Left cardiac atrium (tissue), 4 donors: ENCODE measurements around the gene SPTB. TPM values are rescaled to one million over a fixed set of nuclear protein-coding genes. Genes with fewer than 3 reads are reported as not detected.
"Not testable (repeated sequence)": the region's sequence is repeated elsewhere in the genome, so short reads cannot be mapped to it uniquely, and the experiment has no call there.

Source experiments
- ATAC-seq, 2 donors: fragments of 200-7000 bp; cut with Tn5 transposase; one replicate each; pipeline ENCODE4 v1.9.1; 2020; ENCODE audit warnings: mild to moderate bottlenecking in 2 of 2, moderate library complexity in 2 of 2
- DNase-seq: peaks from one replicate; pipeline ENCODE4 v3.0.0-alpha.2; 2020
- intact Hi-C, 2 donors: fragments of 100-400 bp; cut with DNase I; formaldehyde crosslinking; loops; one replicate each; pipeline versions ENCODE4 v1.14.1 to v1.15.1; 2022 to 2023
- total RNA-seq, 2 donors: library from RNA; stranded (reverse); fragmentation: NEBNext Ultra II Directional; extraction: Animal tissue kit (Norgen Biotek cat#: 25700); gene quantifications; one replicate each; pipeline ENCODE4 v1.2.1, GENCODE V29; 2021
- donor health status: DM: no; HTN: yes; CAD: no.
- donor health status: DM: no; HTN: yes; CAD: no; lungs with severe emphysema.
- donor health status: DM: yes; HTN: yes; CAD: no.
- donor health status: Dilated cardiomyopathy.

The SPTB gene
- total RNA-seq, 2 donors from 2014 or later, result 58.2 to 63.6 TPM

GRCh38 chr14:64805646-64806045, 74.1 kb downstream of the SPTB start:
- ATAC-seq, DNase-seq, intact Hi-C loops: not testable (repeated sequence)

- no peak for ATAC-seq
- no peak for DNase-seq
- intact Hi-C loops, result loop anchor here in 1 of 2 donors (5.0 kb wide), 1 partner anchor 87 kb away; no protein-coding TSS in a partner anchor
These were observed 74.9 kb downstream of the SPTB start for GRCh38 chr14:64804754-64805260.

- DNase-seq (no peak), ATAC-seq (no peak)
- intact Hi-C loops, result loop anchor here in 1 of 2 donors (5.0 kb wide), 1 partner anchor 91 kb away; no protein-coding TSS in a partner anchor
These were observed 77.9 kb downstream of the SPTB start for GRCh38 chr14:64801800-64802199.

- intact Hi-C loops, result loop anchor here in 1 of 2 donors (5.0 kb wide), 1 partner anchor 91 kb away; no protein-coding TSS in a partner anchor
- no peak for ATAC-seq
- DNase-seq, result no peak
These were observed 78.7 kb downstream of the SPTB start for GRCh38 chr14:64801046-64801445.

- peak; percentile 53 to 66 for ATAC-seq
- no peak for DNase-seq
- intact Hi-C loops, result loop anchor here in 1 of 2 donors (5.0 kb wide), 1 partner anchor 92 kb away; no protein-coding TSS in a partner anchor
These were observed 79.7 kb downstream of the SPTB start for GRCh38 chr14:64800000-64800399.

- intact Hi-C loops, result no loop called here
- no peak for ATAC-seq
- no peak for DNase-seq
These were observed 80.2 kb downstream of the SPTB start for GRCh38 chr14:64799555-64799954.

GRCh38 chr14:64796369-64796768, 83.3 kb downstream of the SPTB start:
- no peak for ATAC-seq
- no peak for DNase-seq
- intact Hi-C loops, result no loop called here

- DNase-seq (no peak), ATAC-seq (no peak)
- intact Hi-C loops, result no loop called here
These were observed 83.8 kb downstream of the SPTB start for GRCh38 chr14:64795921-64796320.

- intact Hi-C loops, result no loop called here
- DNase-seq (no peak), ATAC-seq (no peak)
These were observed 84.5 kb downstream of the SPTB start for GRCh38 chr14:64795211-64795610.

- ATAC-seq (no peak), DNase-seq (no peak)
- intact Hi-C loops, result no loop called here
These were observed 86.7 kb downstream of the SPTB start for GRCh38 chr14:64792871-64793560.

- no peak for ATAC-seq
- no peak for DNase-seq
- intact Hi-C loops, result no loop called here
These were observed 87.5 kb downstream of the SPTB start for GRCh38 chr14:64792231-64792630.

GRCh38 chr14:64790478-64790877, 89.2 kb downstream of the SPTB start:
- intact Hi-C loops, result no loop called here
- no peak for DNase-seq
- no peak for ATAC-seq

GRCh38 chr14:64789696-64790095, 90.0 kb downstream of the SPTB start:
- intact Hi-C loops, result no loop called here

GRCh38 chr14:64788706-64789105, 91.0 kb downstream of the SPTB start:
- peak; percentile 41 to 65 for ATAC-seq
- intact Hi-C loops, result no loop called here
- no peak for DNase-seq

More at GRCh38 chr14:64789696-64790095, 90.0 kb downstream of the SPTB start:
- ATAC-seq, result no peak
- no peak for DNase-seq

GRCh38 chr14:64787619-64788018, 92.1 kb downstream of the SPTB start:
- DNase-seq (no peak), ATAC-seq (no peak)
- intact Hi-C loops, result no loop called here

- peak; percentile 28 to 46 for ATAC-seq
- DNase-seq, result peak; percentile 55
- intact Hi-C loops, result no loop called here
These were observed 93.2 kb downstream of the SPTB start for GRCh38 chr14:64786296-64787149.

GRCh38 chr14:64784006-64784405, 95.7 kb downstream of the SPTB start:
- no peak for ATAC-seq
- intact Hi-C loops, result no loop called here
- no peak for DNase-seq

GRCh38 chr14:64782196-64782595, 97.5 kb downstream of the SPTB start:
- ATAC-seq (no peak), DNase-seq (no peak)
- intact Hi-C loops, result no loop called here

- DNase-seq (no peak), ATAC-seq (peak; percentile 78 to 85)
- intact Hi-C loops, result no loop called here
These were observed 100.2 kb downstream of the SPTB start for GRCh38 chr14:64779472-64779871.
